Endothelial cell of umbilical vein (primary cell): ENCODE data around the gene OSBPL10. TPM values are rescaled to one million over a fixed set of nuclear protein-coding genes. Genes with fewer than 3 reads are reported as not detected.

Experiments used
- BruUV-seq: library from RNA; stranded (reverse); fragments of 400-500 nt; replicated peaks from 2 replicates; lab custom pipeline; 2021; lab: Mats Ljungman, UMichigan
- CTCF ChIA-PET: fragments of 300-600, 350-600 bp; sonication (Branson Sonifier 250); formaldehyde crosslinking; loops from one replicate; lab custom pipeline; 2021; ENCODE audit warnings: antibody characterized with exemption, inconsistent platforms; lab: Charles Lee
- POLR2A ChIA-PET: fragments of 300-600, 350-600 bp; sonication (Branson Sonifier 250); formaldehyde crosslinking; loops from one replicate; lab custom pipeline; 2021; ENCODE audit warnings: antibody characterized with exemption, inconsistent platforms; lab: Charles Lee
- DNase-seq: peaks from one replicate; pipeline ENCODE4 v3.0.0-alpha.2; 2011; ENCODE audit warnings: low read depth, low spot score
- FAIRE-seq: peaks from 2 replicates; lab custom pipeline; 2011; peaks lifted over from hg19 to GRCh38; lab: Jason Lieb, UNC
- H2AFZ ChIP-seq: 2 replicates; pipeline ENCODE4 v1.6.0; 2012; ENCODE audit warnings: low read depth, low read length, control low read depth, inconsistent platforms
- H3K27ac ChIP-seq: 2 replicates; pipeline ENCODE4 v1.5.1; 2011; ENCODE audit warnings: low read depth, mild to moderate bottlenecking, control low read depth, low read length, moderate library complexity; ENCODE audit not compliant: insufficient read depth
- H3K27me3 ChIP-seq, 2 experiments: 2 replicates each; pipeline versions ENCODE4 v1.6.0 to v1.6.1; 2011; ENCODE audit warnings: low read length in 2 of 2, mixed read lengths in 1 of 2; ENCODE audit not compliant: control insufficient read depth in 2 of 2, insufficient read depth in 2 of 2
- H3K36me3 ChIP-seq, 2 experiments: 2 replicates in 1 of 2; 3 replicates in 1 of 2; pipeline ENCODE4 v1.5.1; 2011; ENCODE audit warnings: low read length in 2 of 2, mild to moderate bottlenecking in 1 of 2, moderate library complexity in 1 of 2; ENCODE audit not compliant: control insufficient read depth in 2 of 2, insufficient read depth in 2 of 2; ENCODE audit errors: extremely low read depth in 1 of 2
- H3K4me1 ChIP-seq: 3 replicates; pipeline ENCODE4 v1.5.1; 2011; ENCODE audit warnings: mild to moderate bottlenecking, low read length; ENCODE audit not compliant: control insufficient read depth, insufficient read depth; ENCODE audit errors: extremely low read depth
- H3K4me2 ChIP-seq: 2 replicates; pipeline ENCODE4 v1.6.1; 2011; ENCODE audit warnings: low read length, control low read depth, mixed read lengths; ENCODE audit not compliant: insufficient read depth
- H3K4me3 ChIP-seq, 3 experiments: fragments of 200-600 bp in 1 of 3; sonication (generic), shearing (Covaris generic) in 1 of 3; replicated peaks in 1 of 3; 2 replicates each; pipeline ENCODE4 v1.5.1; 2011 to 2016; ENCODE audit warnings: control low read depth in 3 of 3, low read length in 3 of 3, mild to moderate bottlenecking in 2 of 3, inconsistent platforms in 1 of 3, low read depth in 1 of 3, moderate library complexity in 1 of 3; ENCODE audit not compliant: insufficient read depth in 1 of 3
- H3K79me2 ChIP-seq: 2 replicates; pipeline ENCODE4 v1.6.0; 2012; ENCODE audit warnings: low read length, inconsistent platforms; ENCODE audit not compliant: control insufficient read depth, insufficient read depth
- H3K9ac ChIP-seq: replicated peaks from 2 replicates; pipeline ENCODE3; 2011; ENCODE audit warnings: low read length, control low read depth; ENCODE audit not compliant: insufficient read depth; ENCODE audit errors: extremely low read depth
- H3K9me1 ChIP-seq: replicated peaks from 3 replicates; pipeline ENCODE4 v1.6.0; 2011; ENCODE audit warnings: mild to moderate bottlenecking, low read length; ENCODE audit not compliant: control insufficient read depth, insufficient read depth; ENCODE audit errors: extremely low read depth
- H3K9me3 ChIP-seq: replicated peaks from 2 replicates; pipeline ENCODE4 v1.5.1; 2012; ENCODE audit warnings: low read length, inconsistent platforms; ENCODE audit not compliant: control insufficient read depth, insufficient read depth
- H4K20me1 ChIP-seq: replicated peaks from 2 replicates; pipeline ENCODE3; 2011; ENCODE audit warnings: mild to moderate bottlenecking, low read length; ENCODE audit not compliant: control insufficient read depth, insufficient read depth; ENCODE audit errors: extremely low read depth
- EZH2 ChIP-seq: IDR thresholded peaks from 2 replicates; pipeline ENCODE4 v1.6.1; 2012; ENCODE audit warnings: borderline replicate concordance, low read depth, mild to moderate bottlenecking, moderate library complexity, low read length, inconsistent platforms; ENCODE audit not compliant: severe bottlenecking
- FOS ChIP-seq: IDR thresholded peaks from 2 replicates; pipeline ENCODE4 v1.6.1; 2011; ENCODE audit warnings: mild to moderate bottlenecking, low read length, moderate library complexity, borderline replicate concordance; ENCODE audit not compliant: insufficient read depth
- GATA2 ChIP-seq: IDR thresholded peaks from 2 replicates; pipeline ENCODE4 v1.7.0; 2011; ENCODE audit warnings: low read depth, mild to moderate bottlenecking, moderate library complexity, mixed read lengths, low read length; ENCODE audit not compliant: insufficient read length, insufficient read depth
- JUN ChIP-seq: IDR thresholded peaks from 2 replicates; pipeline ENCODE4 v1.6.1; 2011; ENCODE audit warnings: borderline replicate concordance, low read depth; ENCODE audit not compliant: insufficient read length, insufficient read depth
- MAX ChIP-seq: IDR thresholded peaks from 2 replicates; pipeline ENCODE4 v1.6.1; 2011; ENCODE audit not compliant: insufficient read depth, insufficient read length
- MYC ChIP-seq: IDR thresholded peaks from one replicate; pipeline ENCODE4 v1.6.1; 2011; ENCODE audit warnings: mild to moderate bottlenecking, low read depth, low read length
- POLR2A ChIP-seq: IDR thresholded peaks from 2 replicates; pipeline ENCODE4 v1.6.1; 2012; ENCODE audit warnings: low read depth, mild to moderate bottlenecking, control low read depth, low read length
- POLR2AphosphoS5 ChIP-seq: IDR thresholded peaks from 2 replicates; pipeline ENCODE4 v1.6.1; 2012; ENCODE audit warnings: low read depth, mild to moderate bottlenecking, control low read depth, low read length, moderate library complexity; ENCODE audit not compliant: insufficient read depth
- dilution Hi-C: fragments of 300-500 bp; cut with MboI; formaldehyde crosslinking; loops from one replicate; pipeline ENCODE4 v1.15.0; 2019; ENCODE audit warnings: low sequenced_read_pairs; ENCODE audit not compliant: extremely low pct_ligation_motif_present
- intact Hi-C: fragments of 100-400 bp; cut with micrococcal nuclease; formaldehyde crosslinking; loops from one replicate; pipeline ENCODE4 v1.10.0; 2022
- polyA plus RNA-seq, 4 experiments: library from polyadenylated mRNA; depleted of rRNA in 3 of 4; stranded (reverse) in 3 of 4; unstranded in 1 of 4; fragments of >200 nt; gene quantifications; 2 replicates each; pipeline versions ENCODE4 v1.2.1 to v1.2.3, GENCODE V29; 2011 to 2012; ENCODE audit warnings: missing spikeins in 1 of 4
- total RNA-seq: library from RNA; stranded (reverse); gene quantifications from 2 replicates; pipeline ENCODE4 v1.2.3, GENCODE V29; 2021
- TF ChIP-seq, protein P1 (sequence below), 2 donors: IDR thresholded peaks; 1 replicate in 1 of 2; 2 replicates in 1 of 2; pipeline ENCODE4 v1.5.1; 2011; ENCODE audit warnings: low read length in 2 of 2, mild to moderate bottlenecking in 2 of 2, moderate library complexity in 2 of 2, control low read depth in 1 of 2, inconsistent platforms in 1 of 2, low read depth in 1 of 2; ENCODE audit not compliant: insufficient read depth in 1 of 2; ENCODE audit errors: extremely low read depth in 1 of 2

OSBPL10 gene
- total and polyA plus RNA-seq, 2 donors (not counting 3 experiments of a cell fraction or from before 2014, with no cell fraction given): 10.8 to 47.6 TPM

- Histone ChIP-seq H3K27ac (no peak overlapping the region), H3K4me3 (no peak overlapping the region), H4K20me1 (no peaks in the 10 kb centered on the region), H3K4me1 (no peaks in the 10 kb centered on the region), H3K27me3 (no peaks in the 10 kb centered on the region), H3K9me3 (no peaks in the 10 kb centered on the region), H3K36me3 (peaks cover 8 to 10% of the 10 kb centered on the region in 2 experiments), H3K9ac (no peak overlapping the region), H3K4me2 (no peak overlapping the region), H3K79me2 (no peaks in the 10 kb centered on the region), H2AFZ (no peak overlapping the region), H3K9me1 (no peaks in the 10 kb centered on the region)
- dilution Hi-C loops (no loop called here), intact Hi-C loops (no loop called here)
- FAIRE-seq (no peak), DNase-seq (no peak)
- TF ChIP-seq FOS: no peak
- TF ChIP-seq POLR2AphosphoS5: no peak
- TF ChIP-seq JUN: no peak
- no peak for TF ChIP-seq EZH2
- TF ChIP-seq MYC: no peak
- TF ChIP-seq MAX: no peak
- TF ChIP-seq POLR2A: no peak
- TF ChIP-seq, protein P1, sequence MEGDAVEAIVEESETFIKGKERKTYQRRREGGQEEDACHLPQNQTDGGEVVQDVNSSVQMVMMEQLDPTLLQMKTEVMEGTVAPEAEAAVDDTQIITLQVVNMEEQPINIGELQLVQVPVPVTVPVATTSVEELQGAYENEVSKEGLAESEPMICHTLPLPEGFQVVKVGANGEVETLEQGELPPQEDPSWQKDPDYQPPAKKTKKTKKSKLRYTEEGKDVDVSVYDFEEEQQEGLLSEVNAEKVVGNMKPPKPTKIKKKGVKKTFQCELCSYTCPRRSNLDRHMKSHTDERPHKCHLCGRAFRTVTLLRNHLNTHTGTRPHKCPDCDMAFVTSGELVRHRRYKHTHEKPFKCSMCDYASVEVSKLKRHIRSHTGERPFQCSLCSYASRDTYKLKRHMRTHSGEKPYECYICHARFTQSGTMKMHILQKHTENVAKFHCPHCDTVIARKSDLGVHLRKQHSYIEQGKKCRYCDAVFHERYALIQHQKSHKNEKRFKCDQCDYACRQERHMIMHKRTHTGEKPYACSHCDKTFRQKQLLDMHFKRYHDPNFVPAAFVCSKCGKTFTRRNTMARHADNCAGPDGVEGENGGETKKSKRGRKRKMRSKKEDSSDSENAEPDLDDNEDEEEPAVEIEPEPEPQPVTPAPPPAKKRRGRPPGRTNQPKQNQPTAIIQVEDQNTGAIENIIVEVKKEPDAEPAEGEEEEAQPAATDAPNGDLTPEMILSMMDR (IDR thresholded peaks at IDR 0.05; ENCODE audit: extremely low read depth in 1 of 2, insufficient read depth in 1 of 2, low read depth in 1 of 2, low read length in 2 of 2): no peak
- TF ChIP-seq GATA2: no peak
- BruUV-seq: no TSS peak
- CTCF ChIA-PET: no interaction called here
- POLR2A ChIA-PET: no interaction called here
Observed at GRCh38 chr3:31629054-31629453, 352.0 kb downstream of the OSBPL10 start.
